ENCODE results near the gene OTOG. TPM values are rescaled to one million over a fixed set of nuclear protein-coding genes. Genes with fewer than 3 reads are reported as not detected.

Gene OTOG
- total RNA-seq, 1 donor from 2014 or later = not detected

GRCh38 chr11:17519061-17519885 is 27.8 kb upstream of the OTOG start:
- DNase-seq (ENCODE audit: extremely low read depth, low read depth, low spot score) = no peak

GRCh38 chr11:17521106-17521900 is 25.8 kb upstream of the OTOG start:
- no peak for DNase-seq (ENCODE audit: extremely low read depth, low read depth, low spot score)

- DNase-seq (ENCODE audit: extremely low read depth, low read depth, low spot score) = no peak
These were observed 24.4 kb upstream of the OTOG start for GRCh38 chr11:17522655-17523054.

GRCh38 chr11:17524221-17524620 is 22.8 kb upstream of the OTOG start:
- DNase-seq (ENCODE audit: extremely low read depth, low read depth, low spot score) = no peak

GRCh38 chr11:17525570-17525969 is 21.5 kb upstream of the OTOG start:
- DNase-seq (ENCODE audit: extremely low read depth, low read depth, low spot score) = no peak

- DNase-seq (ENCODE audit: extremely low read depth, low read depth, low spot score) = no peak
These were observed 20.7 kb upstream of the OTOG start for GRCh38 chr11:17526326-17526725.

GRCh38 chr11:17526931-17527627 is 20.0 kb upstream of the OTOG start:
- DNase-seq (ENCODE audit: extremely low read depth, low read depth, low spot score) = no peak

GRCh38 chr11:17527628-17527995 is 19.4 kb upstream of the OTOG start:
- no peak for DNase-seq (ENCODE audit: extremely low read depth, low read depth, low spot score)

- DNase-seq (ENCODE audit: extremely low read depth, low read depth, low spot score) = peak; percentile 10
These were observed 18.8 kb upstream of the OTOG start for GRCh38 chr11:17528181-17528691.

- DNase-seq (ENCODE audit: extremely low read depth, low read depth, low spot score) = no peak
These were observed 17.9 kb upstream of the OTOG start for GRCh38 chr11:17528906-17529843.

- no peak for DNase-seq (ENCODE audit: extremely low read depth, low read depth, low spot score)
These were observed 17.2 kb upstream of the OTOG start for GRCh38 chr11:17529844-17530185.

GRCh38 chr11:17531071-17531600 is 15.9 kb upstream of the OTOG start:
- no peak for DNase-seq (ENCODE audit: extremely low read depth, low read depth, low spot score)

GRCh38 chr11:17531636-17532113 is 15.4 kb upstream of the OTOG start:
- no peak for DNase-seq (ENCODE audit: extremely low read depth, low read depth, low spot score)

GRCh38 chr11:17532784-17533183 is 14.3 kb upstream of the OTOG start:
- DNase-seq (ENCODE audit: extremely low read depth, low read depth, low spot score) = no peak

- no peak for DNase-seq (ENCODE audit: extremely low read depth, low read depth, low spot score)
These were observed 13.7 kb upstream of the OTOG start for GRCh38 chr11:17533341-17533740.

GRCh38 chr11:17533778-17534415 is 13.2 kb upstream of the OTOG start:
- no peak for DNase-seq (ENCODE audit: extremely low read depth, low read depth, low spot score)

GRCh38 chr11:17535488-17535887 is 11.6 kb upstream of the OTOG start:
- DNase-seq (ENCODE audit: extremely low read depth, low read depth, low spot score) = no peak

GRCh38 chr11:17537261-17537660 is 9.8 kb upstream of the OTOG start:
- DNase-seq (ENCODE audit: extremely low read depth, low read depth, low spot score) = no peak

GRCh38 chr11:17538054-17538453 is 9.0 kb upstream of the OTOG start:
- no peak for DNase-seq (ENCODE audit: extremely low read depth, low read depth, low spot score)

Data from glomerular endothelial cell (primary cell).